ENCODE results near the gene HSFX1.
"Not testable (repeated sequence)": the region's sequence is repeated elsewhere in the genome, so short reads cannot be mapped to it uniquely, and the experiment has no call there.

The HSFX1 gene

GRCh38 chrX:149773768-149774167, at the start of gene HSFX1:
TSS of gene HSFX1 (plus strand) at chrX:149774068. CDS start at chrX:149774682, 614 bp downstream.
- not testable (repeated sequence) for DNase-seq (ENCODE audit: low spot score)

- DNase-seq (ENCODE audit: low spot score) = not testable (repeated sequence)
Measured at GRCh38 chrX:149727308-149727707, 46.6 kb upstream of the HSFX1 start.

- DNase-seq (ENCODE audit: low spot score) = not testable (repeated sequence)
Measured at GRCh38 chrX:149742269-149742668, 31.6 kb upstream of the HSFX1 start.

GRCh38 chrX:149746390-149747007, 27.4 kb upstream of the HSFX1 start:
- DNase-seq (ENCODE audit: low spot score) = not testable (repeated sequence)

- DNase-seq (ENCODE audit: low spot score) = no peak
Measured at GRCh38 chrX:149757206-149758067, 16.4 kb upstream of the HSFX1 start.

GRCh38 chrX:149758068-149758714, 15.7 kb upstream of the HSFX1 start:
- DNase-seq (ENCODE audit: low spot score) = no peak

GRCh38 chrX:149758715-149759078, 15.2 kb upstream of the HSFX1 start:
- not testable (repeated sequence) for DNase-seq (ENCODE audit: low spot score)

GRCh38 chrX:149759824-149760223, 14.0 kb upstream of the HSFX1 start:
- DNase-seq (ENCODE audit: low spot score) = no peak

- no peak for DNase-seq (ENCODE audit: low spot score)
Measured at GRCh38 chrX:149760965-149761364, 12.9 kb upstream of the HSFX1 start.

GRCh38 chrX:149761858-149762674, 11.8 kb upstream of the HSFX1 start:
- DNase-seq (ENCODE audit: low spot score) = not testable (repeated sequence)

GRCh38 chrX:149762696-149763614, 10.9 kb upstream of the HSFX1 start:
- DNase-seq (ENCODE audit: low spot score) = no peak

GRCh38 chrX:149770344-149770743, 3.5 kb upstream of the HSFX1 start:
- not testable (repeated sequence) for DNase-seq (ENCODE audit: low spot score)

GRCh38 chrX:149773026-149773425, 842 bp upstream of the HSFX1 start:
- not testable (repeated sequence) for DNase-seq (ENCODE audit: low spot score)

GRCh38 chrX:149777999-149778398, 4.1 kb downstream of the HSFX1 start:
- DNase-seq (ENCODE audit: low spot score) = not testable (repeated sequence)

GRCh38 chrX:149781727-149782126, 7.9 kb downstream of the HSFX1 start, which contains the start of gene MAGEA9:
TSS of gene MAGEA9 (plus strand) at chrX:149781930. CDS start at chrX:149786211, 4,281 bp downstream.
- not testable (repeated sequence) for DNase-seq (ENCODE audit: low spot score)

GRCh38 chrX:149795531-149795930, 21.7 kb downstream of the HSFX1 start:
- not testable (repeated sequence) for DNase-seq (ENCODE audit: low spot score)

- DNase-seq (ENCODE audit: low spot score) = no peak
Measured at GRCh38 chrX:149799095-149799714, 25.3 kb downstream of the HSFX1 start.

- DNase-seq (ENCODE audit: low spot score) = no peak
Measured at GRCh38 chrX:149799938-149800337, 26.1 kb downstream of the HSFX1 start.

- DNase-seq (ENCODE audit: low spot score) = no peak
Measured at GRCh38 chrX:149803458-149804062, 29.7 kb downstream of the HSFX1 start.

- DNase-seq (ENCODE audit: low spot score) = no peak
Measured at GRCh38 chrX:149804102-149804501, 30.2 kb downstream of the HSFX1 start.
